Stimulated activated CD8-positive, alpha-beta memory T cell treated with anti-CD3 and anti-CD28 coated beads, Interleukin-15, amount 100 ng/mL, for 24 hours (primary cell): ENCODE measurements around the gene CDV3.

Source experiments
- DNase-seq: peaks from one replicate; pipeline ENCODE4 v3.0.0-alpha.2; 2020; ENCODE audit warnings: low read depth

Gene CDV3

DNA sequence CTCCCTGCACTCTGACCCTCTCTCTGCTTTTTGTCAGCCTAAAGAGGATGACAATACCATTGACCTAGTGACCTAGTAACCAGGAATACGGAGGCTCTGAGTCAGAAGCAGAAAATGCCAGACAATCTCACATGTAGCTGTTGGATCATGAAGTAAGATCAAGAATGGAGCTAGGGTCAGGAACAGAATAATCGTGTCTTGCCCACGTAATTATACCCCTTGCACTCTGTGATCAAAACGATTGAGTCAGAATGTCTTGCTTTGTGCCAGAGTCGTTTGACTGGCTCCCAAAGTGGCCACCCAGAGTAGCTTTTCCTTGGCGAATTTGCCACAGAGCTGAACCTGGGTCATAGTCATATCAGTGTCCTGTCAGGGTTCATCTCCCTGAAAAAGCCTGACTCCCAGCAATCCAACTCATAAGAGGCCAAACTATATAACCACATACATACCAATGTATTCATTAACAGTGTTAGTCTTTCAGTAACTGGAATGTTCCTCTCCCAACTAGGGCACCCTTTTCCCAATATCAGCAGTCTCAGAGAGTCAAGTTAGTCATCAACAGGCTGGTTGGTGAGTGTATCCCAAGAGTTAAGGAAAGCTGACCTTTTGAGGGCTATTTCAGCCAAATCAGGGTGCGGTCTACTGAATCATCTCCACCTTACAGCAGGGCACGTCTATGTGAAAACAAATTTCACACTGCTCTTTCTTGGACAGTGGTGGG lies 5.0 kb upstream of the CDV3 start:
- no peak for DNase-seq

DNA sequence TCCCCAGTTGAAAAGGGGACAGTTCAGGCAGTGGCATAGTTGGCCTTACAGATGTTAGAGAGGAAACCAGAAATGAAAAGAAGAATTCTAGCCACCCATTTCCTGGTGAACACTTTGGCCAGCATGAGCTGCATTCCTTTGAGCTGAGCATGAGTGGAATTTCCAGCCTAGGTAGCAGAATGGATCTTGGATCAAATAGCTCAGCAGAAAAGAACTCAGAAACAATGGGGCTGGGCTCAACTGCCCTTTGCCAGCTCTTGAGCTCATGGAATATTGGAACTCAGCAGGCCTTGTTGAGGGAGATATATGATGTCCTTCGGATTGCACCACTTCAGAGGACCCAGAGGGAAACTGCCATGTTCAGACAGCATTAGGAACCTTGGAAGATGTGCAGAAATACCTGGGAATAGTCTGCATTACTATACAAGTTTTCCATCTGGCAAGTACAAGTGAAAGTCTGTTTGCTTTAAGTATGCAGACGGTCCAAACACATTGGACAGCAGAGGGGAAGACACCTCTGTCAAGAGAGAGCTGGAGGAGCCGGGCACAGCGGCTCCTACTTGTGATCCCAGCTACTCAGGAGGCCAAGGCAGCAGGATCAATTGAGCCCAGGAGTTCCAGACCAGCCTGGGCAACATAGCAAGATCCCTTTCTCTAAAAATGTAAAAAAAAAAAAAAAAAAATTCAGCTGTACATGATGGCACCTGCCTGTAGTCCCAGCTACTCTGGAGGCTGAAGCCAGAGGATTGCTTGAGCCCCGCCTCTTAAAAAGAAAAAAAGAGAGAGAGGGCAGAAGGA lies 3.1 kb upstream of the CDV3 start:
- no peak for DNase-seq

DNA sequence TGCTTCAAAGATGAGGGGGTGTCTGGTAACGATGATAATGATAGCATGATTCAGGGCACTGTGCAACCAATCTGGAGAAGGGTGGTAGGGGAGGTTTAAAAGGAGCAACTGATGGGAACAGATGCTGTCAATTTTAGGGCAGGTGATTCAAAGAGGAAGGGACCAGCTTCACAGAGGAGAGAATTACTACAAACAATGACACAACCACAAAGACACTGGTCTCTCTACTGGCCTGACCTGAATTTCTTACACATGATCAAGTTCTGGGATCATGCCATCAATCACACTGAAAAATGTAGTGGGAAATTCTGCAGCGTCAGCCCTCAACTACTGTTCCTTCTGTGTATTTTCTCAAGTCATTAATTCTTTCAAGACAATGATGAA lies 2.6 kb upstream of the CDV3 start:
- no peak for DNase-seq

DNA sequence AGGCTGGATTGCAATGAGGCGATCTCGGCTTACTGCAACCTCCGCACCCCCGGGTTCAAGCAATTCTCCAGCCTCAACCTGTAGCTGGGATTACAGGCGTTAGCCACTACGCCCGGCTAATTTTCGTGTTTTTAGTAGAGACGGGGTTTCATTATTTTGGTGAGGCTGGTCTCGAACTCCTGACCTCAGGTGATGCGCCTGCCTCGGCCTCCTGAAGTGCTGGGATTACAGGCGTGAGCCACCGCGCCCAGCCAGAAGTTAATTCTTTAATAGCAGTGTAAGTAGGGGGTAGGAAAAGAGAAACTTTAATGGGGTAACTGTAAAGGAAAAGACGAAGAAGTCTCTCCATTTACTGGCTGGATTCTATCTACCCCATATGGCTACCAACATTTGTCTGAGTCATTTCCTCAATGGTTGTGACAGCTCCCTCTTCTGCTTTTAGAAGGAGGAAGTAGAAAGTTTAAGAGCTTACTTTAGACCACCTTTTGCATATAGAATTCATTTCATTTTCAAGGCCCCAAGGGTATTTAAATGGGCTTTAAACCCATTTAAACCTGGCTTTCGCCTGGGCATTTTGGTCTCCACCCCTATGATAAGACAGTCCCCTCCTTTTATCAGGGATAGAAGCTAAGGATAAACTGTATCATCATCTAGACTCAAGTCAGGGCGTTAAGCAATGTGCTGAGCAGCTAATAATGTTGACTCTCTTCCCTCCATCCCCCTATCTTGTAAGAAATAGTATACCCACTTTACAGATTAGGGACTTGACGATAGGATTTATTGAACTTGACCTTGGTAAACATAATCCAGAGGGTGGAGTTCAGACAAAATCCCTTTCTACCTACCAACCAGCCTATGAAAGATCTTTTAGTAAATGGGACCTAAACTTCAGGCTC lies 1.1 kb upstream of the CDV3 start:
- no peak for DNase-seq

DNA sequence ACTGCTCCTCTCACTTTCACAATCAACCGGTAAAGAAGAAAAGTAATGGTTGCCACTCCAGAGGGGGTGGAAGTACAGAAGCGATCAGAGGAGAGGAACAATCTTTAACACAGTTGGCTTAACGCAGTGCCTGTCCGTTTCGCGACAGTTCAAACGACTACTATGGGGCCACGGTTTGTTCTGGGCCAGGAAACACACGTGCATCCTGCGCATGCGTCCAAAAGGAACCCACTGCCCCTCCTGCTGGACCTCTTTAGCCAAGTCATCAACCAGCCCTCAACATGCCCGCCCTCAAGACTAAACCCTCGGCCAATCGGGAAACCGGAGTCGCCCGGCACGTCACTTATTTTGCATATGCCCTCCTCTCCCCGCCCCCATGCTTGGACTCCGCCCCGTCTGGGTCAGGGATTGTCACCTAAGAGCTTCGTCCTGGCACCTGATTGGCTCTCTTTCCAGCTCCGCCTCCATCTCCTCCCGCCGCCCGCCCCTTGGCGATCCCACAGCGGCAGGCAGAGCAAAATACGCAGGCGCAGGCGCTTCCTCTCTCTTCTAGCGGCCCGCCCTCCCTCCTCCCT lies 345 bp upstream of the CDV3 start:
- DNase-seq: peak; percentile 96

DNA sequence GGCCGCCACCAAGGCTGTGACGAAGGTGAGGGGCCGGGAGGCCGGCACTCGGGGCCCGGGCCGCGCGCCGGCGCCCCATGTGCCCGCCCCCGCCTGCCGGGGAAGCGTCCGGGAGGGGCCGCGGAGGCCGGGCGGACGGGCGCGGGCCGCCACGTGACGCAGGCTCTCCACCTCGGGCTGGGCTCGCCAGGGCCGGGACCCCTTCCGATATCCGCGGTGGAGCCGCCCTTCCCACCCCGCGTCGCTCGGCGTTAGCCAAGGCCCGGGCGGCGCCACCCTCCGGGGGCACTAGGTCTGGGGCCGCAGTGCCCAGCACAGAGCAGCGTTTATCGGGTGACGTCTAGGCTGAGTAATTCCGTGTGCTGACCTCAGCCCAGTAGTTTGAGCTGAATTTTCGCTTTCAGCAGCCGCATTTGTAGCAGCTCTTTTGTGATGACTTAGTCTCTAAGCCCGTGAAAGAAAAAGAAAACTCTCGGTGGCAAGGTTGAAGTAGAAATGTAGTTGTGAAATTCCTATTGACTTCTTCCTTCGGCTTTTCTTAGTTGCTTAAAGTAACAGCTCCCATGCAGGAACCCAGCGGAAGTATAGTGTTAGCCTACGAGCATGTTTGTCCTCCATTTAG lies 885 bp downstream of the CDV3 start:
- DNase-seq: peak; percentile 44

DNA sequence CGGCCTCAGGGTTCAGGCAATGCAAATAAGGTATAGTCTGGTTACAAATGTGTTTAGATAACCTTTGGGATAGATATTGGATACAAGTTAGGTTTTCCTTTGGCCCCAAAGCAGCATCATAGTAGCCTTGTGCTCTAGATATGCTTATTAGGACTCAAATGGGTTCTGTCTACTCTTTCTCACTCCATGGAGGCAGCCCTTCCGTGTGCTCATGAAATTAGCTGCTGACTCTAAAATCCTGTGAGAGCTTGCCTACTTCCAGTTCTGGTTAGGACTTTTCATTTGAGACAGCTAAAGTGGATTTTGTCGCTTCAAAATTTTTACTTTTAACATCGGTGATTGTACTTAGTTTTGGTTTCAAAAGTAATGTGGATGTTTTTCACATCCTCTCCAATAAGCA lies 1.6 kb downstream of the CDV3 start:
- no peak for DNase-seq

DNA sequence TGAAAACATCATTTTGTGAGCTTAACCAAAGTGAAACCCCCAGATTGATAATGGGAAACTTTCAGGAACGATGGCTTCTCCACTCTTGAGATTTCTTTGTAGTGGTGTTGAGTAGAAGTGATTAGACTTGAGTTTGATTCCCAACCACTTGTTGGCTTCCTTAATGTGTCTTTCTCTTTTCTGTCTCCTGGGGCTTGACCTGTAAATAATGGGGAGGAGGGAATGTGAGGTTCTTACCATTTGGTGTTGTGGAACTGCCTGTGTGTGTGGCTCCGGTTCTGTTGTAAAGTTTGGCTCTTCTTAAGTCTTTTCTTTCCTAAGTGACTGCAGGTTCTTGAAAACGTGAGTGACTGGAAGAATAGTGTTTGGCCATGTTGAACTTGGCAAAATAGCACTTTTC lies 2.7 kb downstream of the CDV3 start:
- DNase-seq: no peak

DNA sequence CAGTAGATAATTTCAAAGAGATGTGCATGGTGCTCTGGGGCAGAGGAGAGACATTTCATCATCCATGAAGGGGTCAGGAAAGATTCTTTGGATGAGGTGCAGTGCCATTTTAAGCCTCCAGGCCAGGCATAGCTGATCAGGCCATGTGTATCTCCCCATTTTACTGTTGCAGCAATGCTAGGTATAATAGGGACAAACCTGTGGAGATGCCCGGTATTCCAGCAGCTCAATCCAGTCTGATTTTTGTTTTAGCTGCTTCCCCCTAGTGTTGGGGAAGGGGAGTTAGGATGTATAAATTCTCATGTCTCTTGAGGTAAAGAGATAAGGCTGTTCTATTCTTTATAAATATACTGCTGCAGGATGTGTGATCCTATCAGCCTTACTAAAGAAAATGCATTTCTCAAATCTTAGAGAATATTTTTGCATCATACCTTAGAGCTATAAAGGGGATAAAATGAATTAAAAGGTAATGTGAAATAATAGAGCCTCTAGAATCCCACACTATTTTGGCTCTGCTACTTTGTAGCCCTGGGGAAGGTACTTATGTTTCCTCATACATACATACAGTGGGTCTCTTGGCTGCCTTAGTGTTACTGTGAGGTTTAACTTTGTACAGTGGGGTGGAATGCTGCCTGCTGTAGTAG lies 5.2 kb downstream of the CDV3 start:
- no peak for DNase-seq

DNA sequence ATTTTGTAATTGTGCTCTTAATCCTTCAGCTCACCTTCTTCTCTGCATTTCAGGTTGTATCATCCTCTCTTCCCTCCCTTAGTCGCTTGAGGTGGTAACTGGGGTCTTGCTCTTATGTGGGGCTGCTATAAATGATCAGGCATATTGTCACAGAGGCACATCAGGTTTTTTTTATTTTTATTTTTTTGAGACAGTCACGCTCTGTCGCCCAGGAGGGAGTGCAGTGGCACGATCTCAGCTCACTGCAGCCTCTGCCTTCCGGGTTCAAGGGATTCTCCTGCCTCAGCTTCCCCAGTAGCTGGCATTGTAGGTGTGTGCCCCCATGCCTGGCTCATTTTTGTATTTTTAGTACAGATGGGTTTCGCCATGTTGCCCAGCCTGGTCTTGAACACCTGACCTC lies 9.9 kb downstream of the CDV3 start:
- DNase-seq: no peak

DNA sequence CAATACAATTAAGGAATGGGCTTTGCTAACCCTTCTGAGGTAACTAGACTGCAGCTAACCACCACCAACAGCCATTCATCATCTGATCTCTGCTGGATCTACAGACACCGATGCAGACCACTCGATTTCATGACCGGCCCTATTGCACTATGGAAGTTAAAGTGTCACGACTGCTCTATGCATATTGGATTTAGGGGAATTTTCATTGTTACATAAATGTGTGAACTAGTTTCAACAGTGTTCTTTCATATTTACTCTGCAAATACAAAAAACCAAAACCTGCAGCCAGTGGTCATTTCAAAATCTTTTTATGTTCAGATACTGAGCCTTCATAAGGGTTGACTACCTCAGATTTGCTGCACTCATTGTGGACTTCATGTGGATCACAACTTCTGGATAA lies 14.5 kb downstream of the CDV3 start:
- no peak for DNase-seq

DNA sequence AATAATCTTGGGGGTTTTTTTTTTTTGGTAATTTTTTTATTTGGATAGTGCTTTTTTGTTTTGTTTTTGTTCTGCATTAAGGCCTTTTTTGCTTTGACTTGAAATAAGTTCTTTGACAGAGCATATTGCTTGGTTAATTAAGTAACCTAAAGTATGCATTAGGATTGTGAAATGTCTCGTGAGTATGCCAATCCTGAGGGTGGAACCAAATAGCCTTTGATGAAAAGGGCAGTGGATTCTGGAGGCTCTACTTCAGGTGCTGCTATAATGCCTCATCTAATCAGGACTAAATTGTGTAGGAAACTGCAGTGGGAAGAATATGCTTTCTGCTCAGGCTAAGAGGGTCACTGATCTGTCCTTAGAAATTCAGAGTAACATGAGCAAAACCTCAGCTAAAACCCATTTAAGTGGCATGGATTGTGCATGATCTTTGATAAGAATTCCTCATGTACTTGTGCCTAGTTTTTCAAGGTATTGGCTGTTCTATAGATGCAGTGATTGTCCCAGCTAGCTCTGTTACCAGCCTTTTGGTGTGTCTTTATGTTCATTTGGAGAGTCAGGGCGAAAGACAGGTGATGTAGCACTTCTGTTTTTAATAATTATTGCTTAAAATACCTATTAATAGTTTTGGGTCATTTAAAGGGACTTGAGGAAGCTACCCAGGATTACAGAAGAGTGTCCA lies 15.4 kb downstream of the CDV3 start:
- DNase-seq: no peak

DNA sequence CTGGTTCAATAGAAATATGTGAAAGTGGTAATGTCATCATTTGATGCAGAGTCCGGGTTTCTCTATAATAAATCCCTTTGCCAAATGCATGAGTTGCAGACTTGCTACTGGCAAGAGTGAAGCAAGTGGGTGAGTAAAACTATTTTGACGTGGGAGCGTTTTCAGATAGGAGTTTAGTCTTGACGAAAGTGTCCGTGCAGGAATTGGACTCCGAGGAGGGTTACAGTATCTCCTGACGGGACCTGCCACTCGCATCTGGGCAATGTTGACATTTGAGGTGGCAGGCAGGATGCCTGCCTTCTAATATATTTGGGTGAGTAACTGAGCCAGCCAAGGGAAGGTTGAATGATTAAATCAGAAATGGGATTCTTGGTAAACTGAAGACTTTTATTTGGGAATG lies 16.0 kb downstream of the CDV3 start:
- DNase-seq: no peak

DNA sequence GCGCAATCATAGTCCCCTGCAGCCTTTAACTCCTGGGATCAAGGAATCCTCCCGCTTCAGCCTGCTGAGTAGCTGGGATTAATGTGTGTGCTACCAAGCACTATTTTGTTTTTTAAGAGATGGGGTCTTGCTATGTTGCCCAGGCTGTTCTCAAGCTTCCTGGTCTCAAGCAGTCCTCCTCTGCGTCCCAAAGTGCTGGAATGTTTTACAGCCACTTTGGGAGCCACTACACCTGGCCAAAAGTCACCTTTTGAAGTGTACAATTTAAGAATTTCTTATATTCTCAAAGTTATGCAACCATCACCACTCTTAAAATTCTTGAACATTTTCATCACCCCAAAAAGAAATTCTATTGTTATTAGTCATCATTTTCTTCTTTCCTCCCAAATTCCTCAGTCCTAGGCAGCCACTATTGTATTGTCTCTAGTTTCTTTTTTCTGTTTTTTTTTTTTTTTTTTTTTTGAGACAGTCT lies 17.8 kb downstream of the CDV3 start:
- DNase-seq: no peak

DNA sequence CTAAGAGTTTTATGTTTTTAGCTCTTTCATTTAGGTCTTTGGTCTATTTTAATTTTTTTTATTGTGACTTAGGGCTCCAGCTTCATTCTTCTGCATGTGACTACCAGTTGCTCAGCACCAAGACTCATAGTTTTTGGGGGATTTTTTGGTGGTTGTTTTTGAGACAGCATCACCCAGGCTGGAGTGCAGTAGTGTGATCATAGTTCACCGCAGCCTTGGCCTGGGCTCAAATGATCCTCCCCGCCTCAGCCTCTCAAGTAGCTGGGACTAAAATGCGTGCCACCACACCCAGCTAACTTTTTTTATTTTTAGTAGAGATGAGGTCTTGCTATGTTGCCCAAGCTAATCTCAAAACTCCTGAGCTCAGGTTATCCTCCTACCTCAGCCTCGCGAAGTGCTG lies 19.4 kb downstream of the CDV3 start:
- no peak for DNase-seq

DNA sequence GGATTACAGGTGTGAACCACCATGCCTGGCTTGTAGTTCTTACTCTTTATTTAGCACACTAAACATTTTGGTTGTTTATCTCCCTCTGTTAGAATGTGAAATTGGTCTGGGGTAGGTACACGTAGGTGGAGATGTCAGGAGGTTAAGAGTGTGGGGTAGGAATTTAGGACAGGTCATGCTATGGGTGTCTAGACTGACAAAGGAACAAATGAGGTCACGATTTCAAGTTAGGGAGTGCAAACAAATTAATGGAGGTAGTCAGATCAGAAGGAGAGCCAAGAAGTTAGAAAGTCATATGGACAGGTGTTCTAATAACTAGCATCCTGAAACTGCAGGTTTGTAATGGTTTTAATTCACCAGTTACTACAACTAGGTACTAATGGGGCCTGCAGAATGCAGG lies 19.8 kb downstream of the CDV3 start:
- no peak for DNase-seq

DNA sequence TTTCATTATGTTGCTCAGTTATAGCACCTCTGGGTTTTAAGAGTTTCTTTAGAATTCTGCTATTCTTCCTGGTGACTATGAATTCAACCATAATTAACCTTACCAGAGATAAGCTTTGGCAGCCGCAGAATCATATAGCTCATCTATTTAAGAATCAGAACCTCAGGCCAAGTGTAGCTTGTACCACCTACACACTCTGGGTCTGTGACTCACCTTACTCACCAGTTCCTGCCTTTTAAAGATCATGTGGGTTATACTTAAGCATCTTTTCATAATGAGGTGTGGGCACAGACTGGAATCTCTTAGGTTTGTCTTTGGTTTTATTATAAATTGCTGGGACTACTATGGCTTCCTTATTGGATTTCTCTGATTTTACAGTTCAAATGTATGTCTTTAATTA lies 21.9 kb downstream of the CDV3 start:
- DNase-seq: no peak

DNA sequence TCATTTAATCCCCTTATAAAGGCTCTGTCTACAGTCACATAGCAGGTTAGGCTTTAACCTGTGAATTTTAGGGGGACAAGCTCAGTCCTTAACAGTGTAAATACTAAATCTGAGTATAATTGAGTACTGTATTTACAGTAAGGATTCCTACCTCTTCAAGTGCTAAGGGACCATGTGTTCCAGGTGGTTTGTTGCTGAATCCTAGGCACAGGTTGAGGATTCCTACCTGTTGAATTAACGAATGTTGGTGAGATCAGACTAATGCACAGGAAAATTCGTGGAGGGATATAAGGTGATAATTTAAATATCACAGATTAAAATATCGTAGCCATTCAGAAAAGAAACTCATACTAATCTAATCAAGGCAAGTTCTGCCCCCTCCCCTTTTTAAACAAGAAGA lies 24.9 kb downstream of the CDV3 start:
- no peak for DNase-seq

DNA sequence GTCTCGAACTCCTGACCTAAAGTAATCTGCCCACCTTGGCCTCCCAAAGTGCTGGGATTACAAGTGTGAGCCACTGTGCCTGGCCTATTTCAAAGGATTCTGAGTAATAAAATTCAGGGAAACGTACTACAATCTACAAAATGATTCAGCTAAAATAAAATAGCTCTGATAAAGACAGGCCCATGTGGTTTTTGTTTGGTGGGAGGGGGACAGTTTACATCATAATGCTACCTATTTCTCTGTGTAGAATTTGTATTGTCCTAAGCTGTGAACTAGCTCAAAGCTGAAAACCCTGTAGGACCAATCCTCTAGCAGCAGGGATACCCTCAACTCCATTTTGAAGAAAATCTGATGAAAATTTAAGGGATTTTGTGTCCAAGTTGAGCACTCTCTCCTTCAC lies 25.8 kb downstream of the CDV3 start:
- DNase-seq: no peak

DNA sequence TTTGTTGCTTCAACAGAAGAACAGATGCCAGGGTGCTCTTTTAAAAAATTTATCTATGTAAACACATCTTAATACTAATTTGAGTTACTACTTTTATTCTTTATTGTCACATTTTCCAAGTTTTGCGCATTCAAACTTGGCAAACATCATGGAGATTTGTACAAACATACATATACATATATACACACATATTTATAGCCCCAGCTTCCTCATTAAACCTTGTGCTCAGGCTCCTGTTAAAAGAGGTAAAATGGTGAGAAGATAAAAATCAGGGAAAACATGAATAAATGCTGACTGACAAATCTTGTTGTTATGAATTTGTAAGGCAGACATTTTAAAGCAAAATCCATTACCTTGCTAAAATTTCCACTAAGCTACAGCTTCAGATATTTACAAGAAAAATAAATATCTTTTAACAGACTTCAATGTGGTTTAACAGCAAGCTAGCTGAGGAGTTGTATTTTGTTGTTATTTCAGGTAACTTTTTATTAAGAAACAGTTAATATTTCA lies 27.1 kb downstream of the CDV3 start:
- DNase-seq: no peak

DNA sequence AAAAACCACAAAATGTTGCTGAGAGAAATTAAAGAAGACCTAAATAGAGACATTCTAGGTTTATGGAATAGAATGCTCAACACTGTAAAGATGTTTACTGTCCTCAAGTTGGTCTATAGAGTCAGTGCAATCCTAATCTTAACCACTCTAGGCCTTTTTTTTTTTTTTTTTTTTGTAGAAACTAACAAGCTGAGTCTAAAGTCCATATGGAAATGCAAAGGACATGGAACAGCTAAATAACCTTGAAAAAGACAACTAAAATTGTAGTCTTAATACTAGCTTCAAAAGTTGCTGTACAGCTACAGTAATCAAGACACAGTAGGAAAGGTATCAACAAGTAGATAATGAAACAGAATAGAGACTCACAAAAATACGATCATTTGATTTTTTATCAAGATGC lies 32.9 kb downstream of the CDV3 start:
- DNase-seq: no peak
